ENCODE results near the gene TF.

DNA sequence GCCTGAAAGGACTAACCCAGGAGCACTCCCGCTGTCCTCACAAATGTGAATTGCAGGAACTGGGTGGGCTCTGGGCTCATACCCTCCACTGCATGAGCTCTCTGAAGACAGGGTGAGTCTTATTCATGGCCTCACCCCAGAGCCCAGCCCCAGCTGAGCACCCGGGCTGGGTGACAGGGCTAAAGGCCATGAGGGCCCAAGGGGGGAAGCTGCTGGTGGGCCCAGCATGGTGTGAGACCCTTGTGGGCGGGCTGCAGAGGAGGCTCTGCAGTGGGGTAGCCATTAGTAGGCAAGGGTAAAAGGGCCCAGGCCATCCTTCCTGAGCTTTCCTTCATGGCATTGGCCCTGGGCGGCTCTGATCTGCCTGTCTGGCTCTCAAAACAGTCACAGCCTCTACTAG is 89.8 kb downstream of the TF start:
- TF ChIP-seq, protein P1, sequence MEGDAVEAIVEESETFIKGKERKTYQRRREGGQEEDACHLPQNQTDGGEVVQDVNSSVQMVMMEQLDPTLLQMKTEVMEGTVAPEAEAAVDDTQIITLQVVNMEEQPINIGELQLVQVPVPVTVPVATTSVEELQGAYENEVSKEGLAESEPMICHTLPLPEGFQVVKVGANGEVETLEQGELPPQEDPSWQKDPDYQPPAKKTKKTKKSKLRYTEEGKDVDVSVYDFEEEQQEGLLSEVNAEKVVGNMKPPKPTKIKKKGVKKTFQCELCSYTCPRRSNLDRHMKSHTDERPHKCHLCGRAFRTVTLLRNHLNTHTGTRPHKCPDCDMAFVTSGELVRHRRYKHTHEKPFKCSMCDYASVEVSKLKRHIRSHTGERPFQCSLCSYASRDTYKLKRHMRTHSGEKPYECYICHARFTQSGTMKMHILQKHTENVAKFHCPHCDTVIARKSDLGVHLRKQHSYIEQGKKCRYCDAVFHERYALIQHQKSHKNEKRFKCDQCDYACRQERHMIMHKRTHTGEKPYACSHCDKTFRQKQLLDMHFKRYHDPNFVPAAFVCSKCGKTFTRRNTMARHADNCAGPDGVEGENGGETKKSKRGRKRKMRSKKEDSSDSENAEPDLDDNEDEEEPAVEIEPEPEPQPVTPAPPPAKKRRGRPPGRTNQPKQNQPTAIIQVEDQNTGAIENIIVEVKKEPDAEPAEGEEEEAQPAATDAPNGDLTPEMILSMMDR (IDR thresholded peaks at IDR 0.05; ENCODE audit: insufficient read depth, low read depth, low read length): no peak
- TF ChIP-seq EZH2 (IDR thresholded peaks at IDR 0.05; ENCODE audit: insufficient read depth, low read length): no peak

Measured in astrocyte (in vitro differentiated cells and primary cell).